Stimulated activated CD8-positive, alpha-beta memory T cell treated with anti-CD3 and anti-CD28 coated beads, Interleukin-12 subunit alpha, Interleukin-12 subunit beta, amount 100 ng/mL, for 1 hour (primary cell): ENCODE measurements around the gene LMF1.

Experiments
- DNase-seq: peaks from one replicate; pipeline ENCODE4 v3.0.0-alpha.2; 2020; ENCODE audit warnings: low read depth

Gene LMF1

DNA sequence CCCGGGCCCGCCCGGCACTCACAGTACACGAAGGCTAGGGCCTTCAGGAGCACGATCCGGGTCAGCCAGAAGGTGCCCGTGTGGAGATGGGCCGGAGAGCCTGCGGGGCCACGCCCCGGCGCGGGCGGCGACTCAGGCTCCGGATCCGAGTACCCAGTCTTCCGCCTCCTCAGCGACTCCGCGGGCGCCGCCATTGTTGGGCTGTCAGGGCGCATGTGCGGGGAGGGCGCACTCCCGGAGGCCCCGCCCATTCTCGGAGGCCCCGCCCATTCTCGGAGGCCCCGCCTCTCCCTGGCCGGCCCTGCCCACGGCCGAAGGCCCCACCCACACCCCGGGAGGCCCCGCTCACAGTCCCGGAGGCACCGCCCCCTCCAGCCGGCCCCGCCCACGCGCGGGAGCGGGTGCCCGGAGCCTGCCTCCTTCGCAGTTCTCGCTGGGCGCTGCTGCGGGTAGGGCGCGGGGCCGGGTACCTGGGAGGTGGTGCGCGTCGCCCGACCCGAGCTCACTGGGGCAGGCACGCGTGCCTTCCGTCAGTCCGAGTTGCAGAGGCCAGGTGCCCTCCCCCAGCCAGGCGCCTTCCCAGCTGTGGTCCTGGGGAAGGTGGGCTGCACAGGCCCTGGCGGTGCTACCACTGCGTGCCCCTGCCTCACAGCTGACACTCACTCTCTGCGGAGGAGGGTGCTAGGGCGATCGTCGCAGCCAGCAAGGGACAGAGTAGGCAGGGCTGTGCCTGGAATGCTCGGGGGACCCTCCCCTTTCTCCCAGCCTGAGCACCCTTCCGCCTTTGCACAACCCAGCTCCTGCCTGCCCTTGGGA, at the start of gene LMF1:
TSS of gene LMF1 (minus strand) at position 219 of the 816 bp plus-strand sequence. CDS start at position 215, 4 bp downstream.
- DNase-seq = peak; percentile 96

DNA sequence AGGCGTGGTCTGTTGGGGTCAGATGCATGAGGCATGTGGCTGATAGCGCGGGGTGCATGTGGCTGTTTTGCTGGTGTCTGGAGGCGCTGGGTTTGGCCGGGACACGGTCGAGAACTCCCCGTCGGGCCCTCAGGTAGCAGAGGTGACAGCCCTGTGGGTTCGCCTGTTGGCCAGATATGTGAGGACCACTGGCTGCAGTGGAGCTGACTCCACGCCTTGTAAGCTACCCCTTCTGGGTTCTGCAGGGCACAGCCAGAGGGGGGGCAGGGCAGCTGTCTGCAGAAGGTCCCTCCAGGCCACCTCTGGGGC, 49.3 kb upstream of the LMF1 start:
- no peak for DNase-seq

DNA sequence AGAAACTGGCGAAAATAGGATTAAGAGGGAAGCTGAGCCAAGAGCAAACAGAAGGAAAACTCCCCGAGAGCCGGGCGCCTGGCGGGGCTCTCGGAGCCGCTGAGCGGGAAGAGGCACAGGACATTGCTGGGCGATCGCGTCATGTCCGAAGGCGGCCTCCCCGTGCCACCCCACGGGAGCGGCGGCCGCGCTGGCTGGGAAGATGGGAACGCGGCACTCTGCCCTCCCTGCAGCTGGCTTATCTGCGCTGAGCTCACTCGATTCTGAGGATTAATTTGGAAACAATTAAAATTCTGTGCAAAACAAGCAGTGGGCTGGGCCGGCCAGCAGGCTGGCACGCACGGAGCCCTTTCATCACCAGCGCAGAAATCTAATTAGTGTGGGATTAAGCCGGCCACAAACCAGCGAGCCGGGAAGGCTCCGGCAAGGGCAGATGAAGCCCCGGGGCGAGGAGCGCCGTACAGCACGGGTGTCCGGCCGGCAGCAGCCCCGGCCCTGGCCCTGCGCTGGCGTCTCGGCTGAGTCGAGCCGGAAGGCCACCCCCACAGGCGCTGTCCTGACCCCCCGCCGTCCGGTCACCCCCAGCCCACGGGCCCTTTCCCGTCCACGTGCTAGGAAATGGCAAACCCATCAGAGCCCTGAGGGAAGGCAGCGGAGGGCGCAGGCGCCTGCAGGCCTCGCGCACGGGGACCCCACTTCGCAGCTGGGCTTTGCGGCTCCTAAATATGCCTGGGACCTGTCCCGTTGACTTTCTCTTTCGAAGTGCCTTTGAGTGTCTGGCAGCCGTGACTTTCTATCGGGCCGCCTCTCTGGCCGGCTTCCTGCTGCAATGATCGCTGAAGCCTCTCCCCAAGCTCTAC, 48.7 kb upstream of the LMF1 start:
- no peak for DNase-seq

DNA sequence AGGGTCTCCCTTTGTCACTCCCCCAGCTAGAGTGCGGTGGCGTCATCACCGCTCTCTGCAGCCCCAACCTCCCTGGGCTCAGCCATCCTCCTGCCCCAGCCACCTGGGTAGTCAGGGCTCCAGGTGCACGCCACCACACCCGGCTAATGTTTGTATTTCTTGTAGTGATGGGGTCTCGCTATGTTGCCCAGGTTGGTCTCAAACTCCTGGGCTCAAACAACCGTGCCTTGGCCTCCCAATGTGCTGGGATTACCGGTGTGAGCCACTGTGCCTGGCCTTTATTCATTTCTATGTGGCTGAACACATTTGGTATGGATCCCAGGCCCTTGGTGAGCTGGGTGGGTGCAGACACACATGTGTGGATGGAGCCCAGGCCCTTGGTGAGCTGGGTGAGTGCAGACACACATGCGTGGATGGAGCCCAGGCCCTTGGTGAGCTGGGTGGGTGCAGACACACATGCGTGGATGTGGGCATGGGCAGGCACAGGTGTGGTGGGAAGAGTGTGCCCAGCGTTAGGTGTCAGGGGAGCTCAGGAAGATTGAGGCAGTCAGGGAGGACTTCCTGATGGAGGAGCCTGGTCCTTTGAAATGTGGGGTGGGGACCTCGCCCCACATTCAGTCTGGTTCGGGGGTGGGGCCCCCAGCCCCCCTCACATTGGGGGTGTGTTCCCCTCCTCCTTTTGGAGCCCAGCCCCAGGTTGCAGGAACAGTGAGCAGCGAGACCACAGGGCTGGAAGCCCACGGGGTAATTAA, 47.8 kb upstream of the LMF1 start:
- no peak for DNase-seq

DNA sequence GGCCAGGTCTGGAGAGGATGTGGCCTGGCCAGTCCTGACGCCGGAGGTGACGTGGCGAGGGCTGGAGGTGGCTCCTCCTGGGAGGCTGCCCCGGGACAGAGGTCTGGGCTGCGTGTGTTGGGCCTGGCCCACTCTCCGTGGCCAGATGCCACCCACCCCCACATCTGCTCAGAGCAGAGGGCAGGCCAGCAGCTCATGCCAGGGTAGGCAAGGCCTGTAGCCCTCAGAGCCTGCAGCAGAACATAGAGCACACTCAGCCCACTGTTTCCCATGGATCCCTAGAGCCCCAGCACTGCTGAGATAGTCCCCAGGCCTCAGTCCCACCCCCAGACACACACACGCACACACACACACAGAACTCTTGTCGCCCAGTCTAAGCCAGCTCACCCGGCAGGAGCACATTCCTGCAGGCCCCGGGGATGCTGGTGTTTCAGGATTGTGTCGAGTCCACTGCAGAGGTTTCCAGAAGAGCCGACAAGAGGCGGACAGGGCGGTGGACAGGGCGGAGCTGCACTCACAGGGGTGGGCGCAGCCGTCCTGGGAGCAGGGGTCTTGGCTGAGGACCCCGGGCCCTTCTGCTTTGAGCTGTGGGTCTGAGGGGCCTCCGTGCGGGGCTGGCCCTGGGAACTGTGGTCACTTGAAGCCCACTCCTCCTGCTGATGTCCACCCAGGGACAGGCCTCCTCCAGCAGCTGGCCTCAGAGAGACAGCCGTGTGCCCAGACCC, 44.1 kb upstream of the LMF1 start:
- no peak for DNase-seq

DNA sequence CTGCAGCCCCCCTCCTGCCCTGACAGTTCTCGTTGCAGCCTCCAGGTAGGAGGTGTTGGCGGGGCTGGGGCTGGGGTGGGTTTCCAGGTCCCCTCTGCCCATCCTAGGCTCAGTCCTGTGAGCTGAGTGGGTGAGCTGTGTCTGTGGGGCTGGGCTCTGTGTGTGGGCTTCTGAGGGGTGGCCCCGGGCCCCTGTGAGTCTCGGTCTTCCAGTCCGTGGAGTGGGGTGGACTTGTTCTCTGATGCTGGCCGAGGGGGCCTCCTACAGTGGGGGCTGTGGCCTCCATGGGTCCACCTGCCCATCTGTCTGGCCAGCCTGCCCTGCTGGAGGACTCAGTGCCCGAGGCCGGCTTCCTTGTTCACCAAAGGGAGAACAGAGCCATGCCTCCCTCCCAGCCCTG, 43.4 kb upstream of the LMF1 start:
- DNase-seq = no peak

DNA sequence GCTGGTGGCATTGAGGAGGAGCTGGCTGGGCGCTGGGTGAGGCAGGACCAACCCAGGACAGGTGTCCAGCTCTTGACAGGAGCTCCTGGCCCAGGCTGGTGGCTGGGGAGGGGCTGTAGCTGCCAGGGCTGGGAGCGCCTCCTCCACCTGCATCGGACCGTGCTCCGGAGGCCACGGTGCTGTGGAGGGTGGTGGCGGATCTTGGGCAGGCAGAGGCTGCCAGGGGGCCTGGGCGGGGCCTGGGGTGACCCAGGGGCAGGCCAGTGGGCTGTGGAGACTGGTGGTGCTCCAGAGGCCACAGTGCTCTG, 42.8 kb upstream of the LMF1 start:
- no peak for DNase-seq

DNA sequence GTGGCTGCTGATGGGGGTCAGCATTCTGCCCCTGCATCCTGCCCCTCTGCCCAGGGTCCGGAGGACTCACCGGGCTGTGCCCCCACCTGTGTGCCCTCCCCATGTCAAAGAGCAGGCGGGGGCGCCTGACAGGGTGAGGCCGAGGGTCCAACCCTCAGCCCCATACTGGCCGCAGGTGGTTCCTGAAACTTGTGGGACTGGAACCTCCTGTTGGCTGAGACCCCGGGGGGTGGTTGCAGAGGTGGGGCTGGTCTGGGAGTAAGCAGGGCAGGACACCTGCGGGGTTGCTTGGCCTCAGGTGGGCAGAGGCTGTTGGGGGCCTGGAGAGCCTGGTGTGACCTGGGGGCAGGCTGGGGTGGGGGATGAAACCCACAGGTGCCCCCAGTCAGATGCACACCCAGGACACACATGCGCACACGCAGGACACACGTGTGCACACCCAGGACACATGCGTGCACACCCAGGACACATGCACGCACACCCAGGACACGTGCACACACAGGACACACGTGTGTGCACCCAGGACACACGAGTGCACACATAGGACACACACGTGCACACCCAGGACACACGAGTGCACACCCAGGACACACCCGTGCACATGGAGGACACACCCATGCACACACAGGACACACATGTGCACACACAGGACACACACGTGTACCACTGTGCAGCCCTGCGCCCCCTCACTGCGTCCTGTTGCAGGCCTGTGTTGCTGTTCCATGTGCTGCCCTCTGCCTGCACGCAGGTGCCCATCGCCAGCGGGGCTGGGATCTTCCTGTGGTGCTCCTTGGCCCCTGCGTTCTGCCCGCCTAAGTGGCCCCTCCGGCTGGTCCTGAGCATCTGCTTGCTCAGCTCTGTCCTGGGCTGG, 42.2 kb upstream of the LMF1 start:
- DNase-seq = no peak

DNA sequence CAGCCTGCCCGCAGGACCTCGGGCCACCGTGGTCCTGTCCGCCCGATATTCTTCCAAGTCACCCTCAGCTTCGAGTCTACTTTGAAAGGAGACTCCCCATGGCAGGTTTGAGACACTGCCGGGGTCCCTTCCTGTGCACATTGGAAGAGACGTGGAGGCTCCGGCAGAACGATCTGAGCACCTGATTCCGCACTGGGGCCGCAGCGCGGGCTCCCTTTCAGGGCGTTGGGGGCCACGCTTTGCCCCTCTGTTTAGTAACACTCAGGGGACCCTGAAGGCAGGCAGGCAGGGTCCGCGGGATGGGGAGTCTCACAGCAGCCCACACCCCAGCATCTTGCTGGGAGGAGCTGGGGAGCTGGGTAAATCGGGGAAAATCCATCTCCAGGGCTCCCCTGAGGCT, 41.4 kb upstream of the LMF1 start:
- no peak for DNase-seq

DNA sequence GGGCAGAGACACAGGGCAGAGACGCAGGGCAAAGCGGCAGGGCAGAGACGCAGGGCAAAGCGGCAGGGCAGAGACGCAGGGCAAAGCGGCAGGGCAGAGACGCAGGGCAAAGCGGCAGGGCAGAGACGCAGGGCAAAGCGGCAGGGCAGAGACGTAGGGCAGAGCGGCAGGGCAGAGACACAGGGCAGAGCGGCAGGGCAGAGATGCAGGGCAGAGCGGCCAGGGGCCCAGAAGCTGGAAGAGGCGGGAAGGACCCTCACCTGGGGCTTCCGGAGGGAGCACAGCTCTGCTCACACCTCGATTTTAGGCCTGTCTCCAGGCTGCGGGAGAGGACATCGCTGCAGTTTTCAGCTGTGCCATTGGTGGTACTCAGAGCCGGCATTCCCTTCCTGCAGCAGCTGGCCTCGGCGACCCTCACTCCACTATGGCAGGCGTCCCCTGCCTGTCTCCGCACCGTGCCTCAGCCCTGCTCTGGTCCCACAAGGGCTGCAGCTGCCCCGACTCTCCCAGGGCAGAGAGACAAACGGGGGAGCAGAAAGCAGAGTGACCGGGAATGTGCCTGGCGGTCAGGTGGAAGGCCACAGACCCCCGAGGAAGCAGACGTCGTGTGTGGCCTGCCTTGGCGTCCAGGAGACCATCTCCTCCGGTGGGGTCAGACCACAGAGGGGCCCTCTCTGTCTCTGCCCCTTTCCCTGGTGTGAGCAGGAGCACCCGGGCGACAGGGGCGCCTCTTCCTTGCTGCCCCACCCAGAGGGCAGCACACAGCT, 40.7 kb upstream of the LMF1 start:
- DNase-seq = no peak

DNA sequence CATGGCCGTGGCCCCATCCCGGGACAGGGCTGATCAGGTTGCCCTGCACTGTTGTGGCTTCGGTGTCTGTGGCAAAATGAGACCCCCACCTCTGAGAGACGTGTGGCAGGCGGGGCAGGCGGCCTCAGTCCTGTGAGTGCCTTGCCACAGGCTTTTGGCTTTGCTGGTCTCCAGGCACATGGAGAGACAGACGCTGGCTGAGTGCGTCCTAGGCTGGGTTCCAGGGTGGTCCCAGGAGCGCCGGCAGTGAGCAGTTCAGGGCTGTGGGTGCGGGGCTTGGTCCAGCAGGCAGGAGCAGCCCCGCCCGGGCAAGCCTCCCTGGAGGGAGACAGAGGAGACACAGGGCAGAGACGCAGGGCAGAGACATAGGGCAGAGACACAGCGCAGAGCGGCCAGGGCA, 40.0 kb upstream of the LMF1 start:
- DNase-seq = no peak

DNA sequence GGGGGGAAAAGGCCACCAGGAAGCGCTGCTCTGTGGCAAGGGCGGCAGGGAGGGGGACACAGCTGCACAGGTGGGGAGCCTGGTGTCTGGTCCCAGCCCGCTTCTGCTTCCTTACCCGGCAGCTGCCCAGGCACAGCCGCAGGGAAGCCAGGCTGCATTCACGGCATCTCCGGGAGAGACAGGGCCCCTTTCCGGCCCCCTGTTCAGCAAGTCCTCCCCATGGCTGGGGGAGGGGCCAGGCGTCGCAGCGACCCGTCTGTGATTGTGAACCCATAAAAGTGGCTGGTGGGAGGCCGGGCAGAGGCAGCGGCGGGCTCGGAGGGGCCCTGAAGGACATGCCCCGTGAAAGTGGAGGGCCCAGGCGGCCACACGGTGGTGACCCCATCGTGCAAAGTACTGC, 39.5 kb upstream of the LMF1 start:
- DNase-seq = no peak

DNA sequence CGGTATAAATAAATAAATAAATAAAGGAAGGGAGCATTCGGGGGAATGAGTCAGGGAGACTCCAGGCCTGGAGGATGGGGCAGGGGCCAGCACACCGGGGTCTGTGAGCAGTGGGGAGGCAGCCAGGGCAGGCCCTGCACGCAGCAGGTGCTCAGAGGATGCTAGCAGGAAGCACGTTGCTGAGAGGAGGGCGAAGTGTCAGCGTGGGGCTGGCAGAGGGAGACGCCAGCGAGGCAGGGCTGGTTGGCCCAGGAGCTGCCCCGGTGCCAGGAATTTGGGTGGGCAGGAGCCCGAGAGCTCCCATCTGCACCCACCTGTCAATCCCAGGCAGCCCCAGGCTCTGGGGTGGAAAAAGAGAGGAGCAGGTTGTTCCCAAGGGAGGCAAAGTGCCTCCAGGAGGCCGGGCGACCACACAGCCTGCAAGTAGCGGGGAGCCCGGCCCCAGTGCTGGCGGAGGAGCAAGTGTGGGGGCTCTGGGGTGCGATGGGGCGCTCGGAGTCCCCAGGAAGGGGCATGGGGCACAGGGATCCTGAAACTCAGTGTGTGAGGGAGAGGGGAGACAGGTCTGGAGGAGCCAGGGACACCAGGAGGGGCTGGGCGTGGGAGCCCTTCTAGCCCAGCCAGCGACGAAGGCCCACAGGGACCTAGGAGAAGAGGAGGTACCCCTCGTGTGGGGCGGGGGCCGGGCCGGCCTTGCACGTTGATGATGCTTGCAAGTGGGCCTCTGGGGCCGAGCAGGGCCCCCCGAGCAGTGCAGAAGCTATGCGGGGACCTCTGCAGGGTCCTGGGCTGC, 38.8 kb upstream of the LMF1 start:
- no peak for DNase-seq

DNA sequence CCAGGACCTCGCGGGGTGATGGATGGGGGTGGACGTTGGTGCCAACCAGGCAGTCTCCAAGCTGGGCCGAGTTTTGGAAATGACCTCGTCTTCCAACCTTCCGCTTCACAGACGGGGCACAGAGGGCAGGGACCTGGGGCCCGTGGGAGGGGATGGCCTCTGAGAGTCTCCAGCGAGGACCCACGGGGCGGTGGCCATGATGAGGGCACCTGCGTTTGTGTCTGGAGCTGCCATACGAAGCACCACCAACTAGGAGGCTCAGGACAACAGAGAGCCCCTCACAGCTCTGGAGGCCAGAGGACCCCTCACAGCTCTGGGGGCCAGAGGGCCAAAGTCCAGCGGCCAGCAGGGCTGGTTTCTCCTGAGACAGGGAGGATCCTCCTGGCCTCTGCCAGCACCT, 37.3 kb upstream of the LMF1 start:
- no peak for DNase-seq

DNA sequence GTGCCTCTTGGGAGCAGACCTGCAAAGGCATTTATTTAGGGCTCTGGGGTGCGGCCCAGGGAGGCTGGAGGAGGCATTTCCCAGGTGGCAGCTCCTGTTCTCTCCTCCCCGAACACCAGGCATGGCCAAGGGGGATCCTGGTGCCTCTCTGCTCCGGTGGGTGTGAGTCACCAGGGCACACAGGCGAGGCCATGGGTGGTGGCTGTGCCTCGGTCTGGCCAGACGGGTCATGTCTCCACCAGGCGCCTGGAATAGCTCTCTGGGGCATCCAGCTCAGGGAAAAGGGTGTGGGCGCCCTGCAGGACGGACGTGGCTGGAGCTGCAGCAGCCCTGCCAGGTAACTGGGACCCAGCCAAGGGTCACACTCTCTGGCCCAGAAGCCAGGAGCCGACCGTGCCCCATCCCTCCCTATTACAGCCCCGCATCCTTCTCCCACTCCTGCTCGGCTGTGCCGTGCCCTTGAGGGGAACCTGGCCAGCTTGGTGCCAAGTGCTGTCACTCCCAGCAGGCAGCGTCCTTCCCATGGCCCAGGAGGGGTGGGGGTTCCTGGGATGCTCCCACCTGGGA, 36.6 kb upstream of the LMF1 start:
- DNase-seq = no peak

DNA sequence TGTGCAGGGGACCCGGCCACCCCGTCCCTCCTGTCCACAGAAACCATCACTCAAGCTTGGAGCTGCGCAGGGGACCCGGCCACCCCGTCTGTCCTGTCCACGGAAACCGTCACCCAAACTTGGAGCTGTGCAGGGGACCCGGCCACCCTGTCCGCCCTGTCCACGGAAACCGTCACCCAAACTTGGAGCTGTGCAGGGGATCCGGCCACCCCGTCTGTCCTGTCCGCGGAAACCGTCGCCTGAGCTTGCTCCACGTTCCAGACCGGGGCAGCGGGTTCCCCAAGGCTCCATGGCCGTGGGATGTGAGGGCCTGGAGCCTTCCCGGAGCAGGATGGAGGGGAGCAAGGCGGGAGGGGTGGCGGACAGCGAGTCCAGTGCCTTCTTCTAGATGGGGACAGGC, 36.0 kb upstream of the LMF1 start:
- no peak for DNase-seq

DNA sequence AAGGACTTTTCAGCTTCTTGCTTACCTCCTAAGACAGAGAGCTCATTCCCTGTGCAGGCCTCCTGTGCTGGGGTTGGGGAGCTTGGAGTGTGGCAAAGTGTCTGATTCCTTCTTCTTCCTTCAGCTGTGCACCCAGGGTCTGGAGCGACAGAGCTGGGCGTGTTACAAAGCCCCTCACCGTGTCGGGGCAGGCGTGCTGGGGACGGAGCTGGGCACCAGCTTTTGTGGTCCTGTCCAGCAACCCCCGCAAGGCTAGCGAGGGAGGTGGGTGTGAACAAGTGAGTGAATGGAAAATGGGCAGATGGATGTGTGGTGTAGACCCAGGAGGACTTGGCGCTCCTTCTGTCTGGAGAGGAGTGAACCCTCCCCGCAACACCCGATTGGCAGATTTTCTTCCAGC, 34.5 kb upstream of the LMF1 start:
- no peak for DNase-seq

DNA sequence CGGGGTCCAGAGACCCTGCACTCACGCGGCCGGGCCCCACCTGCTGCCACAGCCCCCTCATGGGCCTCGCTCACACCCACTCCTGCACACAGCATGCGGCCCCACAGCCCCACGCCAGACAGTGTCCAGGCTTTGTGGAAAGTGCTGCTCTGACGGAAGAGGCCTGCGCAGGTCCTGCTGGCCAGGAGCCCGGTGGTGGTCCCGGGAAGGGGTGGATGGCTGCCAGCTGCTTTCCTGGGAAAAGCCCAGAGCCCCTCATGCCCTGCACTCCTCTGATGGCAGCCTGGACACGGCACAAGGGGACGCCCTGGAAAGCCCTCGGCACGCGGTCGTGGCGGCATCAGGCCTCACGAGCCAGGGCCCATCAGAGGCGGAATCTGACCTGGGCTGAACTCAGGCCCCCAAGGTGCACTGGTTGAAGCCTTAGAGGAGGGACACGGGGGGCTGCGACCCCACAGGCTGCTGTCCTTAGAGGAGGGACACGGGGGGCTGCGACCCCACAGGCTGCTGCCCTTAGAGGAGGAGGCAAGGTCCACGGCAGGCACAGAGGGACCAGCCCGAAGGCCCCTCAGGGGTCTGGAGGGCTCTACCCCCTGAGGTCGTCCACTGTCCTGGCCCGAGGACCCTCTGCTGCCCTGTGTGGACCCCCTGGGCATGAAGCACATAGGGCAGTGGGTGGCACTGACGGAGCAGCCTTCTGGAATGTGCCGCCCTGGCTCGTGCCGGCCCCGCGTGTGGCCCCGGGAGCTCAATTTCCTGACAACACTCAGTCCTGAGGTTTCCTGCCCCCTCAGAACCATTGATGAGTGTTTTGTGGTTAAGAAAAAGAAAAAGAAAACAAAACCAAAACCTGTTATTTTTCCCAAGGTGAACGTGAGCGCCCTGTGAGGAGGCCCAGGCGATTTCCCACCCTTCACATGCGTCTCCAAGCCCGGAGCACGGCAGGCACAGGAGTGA, 32.9 kb upstream of the LMF1 start:
- DNase-seq = no peak
